Liver (tissue), 9 donors: ENCODE measurements around the gene SPOUT1. TPM values are rescaled to one million over a fixed set of nuclear protein-coding genes. Genes with fewer than 3 reads are reported as not detected.

Experiments
- DNase-seq: peaks from one replicate; pipeline ENCODE4 v3.0.0-alpha.2; 2017; ENCODE audit warnings: low spot score
- H3K27ac ChIP-seq, 2 donors: one replicate each; pipeline ENCODE4 v1.7.0; 2013; ENCODE audit warnings: inconsistent platforms in 2 of 2, low read length in 2 of 2, control low read depth in 1 of 2, low read depth in 1 of 2, mild to moderate bottlenecking in 1 of 2
- H3K27me3 ChIP-seq, 4 donors: one replicate each; pipeline versions ENCODE4 v1.6.1 to v1.7.0; 2013; ENCODE audit warnings: low read length in 3 of 4, inconsistent platforms in 1 of 4, mild to moderate bottlenecking in 1 of 4, moderate library complexity in 1 of 4; ENCODE audit not compliant: control insufficient read depth in 4 of 4, insufficient read depth in 4 of 4
- H3K36me3 ChIP-seq, 4 donors: one replicate each; pipeline versions ENCODE4 v1.6.1 to v1.7.0; 2013; ENCODE audit warnings: low read length in 3 of 4, mild to moderate bottlenecking in 3 of 4, low read depth in 1 of 4, moderate library complexity in 1 of 4; ENCODE audit not compliant: control insufficient read depth in 4 of 4, insufficient read depth in 3 of 4
- H3K4me1 ChIP-seq, 4 donors: one replicate each; pipeline versions ENCODE4 v1.6.1 to v1.7.0; 2013; ENCODE audit warnings: low read length in 3 of 4, mild to moderate bottlenecking in 3 of 4, moderate library complexity in 1 of 4; ENCODE audit not compliant: control insufficient read depth in 4 of 4, insufficient read depth in 4 of 4
- H3K4me3 ChIP-seq, 3 donors: one replicate each; pipeline versions ENCODE4 v1.6.1 to v1.7.0; 2013; ENCODE audit warnings: low read length in 3 of 3, control low read depth in 1 of 3, low read depth in 1 of 3, mild to moderate bottlenecking in 1 of 3
- H3K9ac ChIP-seq, 2 donors: one replicate each; pipeline ENCODE4 v1.7.0; 2013; ENCODE audit warnings: low read length in 2 of 2, mild to moderate bottlenecking in 2 of 2, moderate library complexity in 2 of 2, control low read depth in 1 of 2, low read depth in 1 of 2
- H3K9me3 ChIP-seq, 4 donors: one replicate each; pipeline versions ENCODE4 v1.6.1 to v1.7.0; 2013; ENCODE audit warnings: low read length in 3 of 4; ENCODE audit not compliant: control insufficient read depth in 4 of 4
- FOXA1 ChIP-seq: IDR thresholded peaks from 2 replicates; pipeline ENCODE4 v1.6.1; 2016; ENCODE audit warnings: antibody characterized with exemption
- FOXA2 ChIP-seq: IDR thresholded peaks from 2 replicates; pipeline ENCODE4 v1.6.1; 2016; ENCODE audit warnings: antibody characterized with exemption
- GABPA ChIP-seq, 2 donors: IDR thresholded peaks in 1 of 2; conservative IDR thresholded peaks in 1 of 2; 2 replicates each; pipeline ENCODE4 v1.6.1; 2016; ENCODE audit warnings: antibody characterized with exemption in 2 of 2, mild to moderate bottlenecking in 1 of 2, moderate library complexity in 1 of 2
- HNF4A ChIP-seq, 2 donors: conservative IDR thresholded peaks; 2 replicates each; pipeline ENCODE4 v1.6.1; 2016; ENCODE audit warnings: antibody characterized with exemption in 2 of 2, mild to moderate bottlenecking in 2 of 2
- HNF4G ChIP-seq: IDR thresholded peaks from 2 replicates; pipeline ENCODE4 v1.6.1; 2016; ENCODE audit warnings: antibody characterized with exemption
- JUND ChIP-seq, 2 donors: IDR thresholded peaks; 2 replicates each; pipeline ENCODE4 v1.6.1; 2016; ENCODE audit warnings: antibody characterized with exemption in 2 of 2
- NR2F2 ChIP-seq: IDR thresholded peaks from 2 replicates; pipeline ENCODE4 v1.6.1; 2016; ENCODE audit warnings: antibody characterized with exemption
- RAD21 ChIP-seq, 2 donors: IDR thresholded peaks; 2 replicates each; pipeline ENCODE4 v1.6.1; 2016; ENCODE audit warnings: antibody characterized with exemption in 2 of 2, mild to moderate bottlenecking in 2 of 2
- RXRA ChIP-seq, 2 donors: IDR thresholded peaks; 2 replicates each; pipeline ENCODE4 v1.6.1; 2017 to 2018; ENCODE audit warnings: antibody characterized with exemption in 2 of 2, mild to moderate bottlenecking in 1 of 2
- SP1 ChIP-seq: IDR thresholded peaks from 2 replicates; pipeline ENCODE4 v1.6.1; 2018; ENCODE audit warnings: antibody characterized with exemption, mild to moderate bottlenecking
- TAF1 ChIP-seq: conservative IDR thresholded peaks from 2 replicates; pipeline ENCODE4 v1.6.1; 2016; ENCODE audit warnings: antibody characterized with exemption, mild to moderate bottlenecking
- YY1 ChIP-seq: IDR thresholded peaks from 2 replicates; pipeline ENCODE4 v1.6.1; 2016; ENCODE audit warnings: antibody characterized with exemption, mild to moderate bottlenecking
- WGBS: extraction: QIAGEN DNeasy Blood & Tissue Kit; methylation state at CpG from one replicate; pipeline ENCODE4 v1.1.7; 2013; 5-methylcytosine and 5-hydroxymethylcytosine counted together
- polyA plus RNA-seq, 2 donors: library from polyadenylated mRNA; stranded (reverse) in 1 of 2; unstranded in 1 of 2; fragments of 200-250 nt in 1 of 2; fragments of >200 nt in 1 of 2; fragmentation: Nextera tagmentation in 1 of 2; extraction: Ambion mirVana in 1 of 2; gene quantifications; one replicate each; pipeline versions ENCODE4 v1.2.1 to v1.2.3, GENCODE V29; 2013 to 2015
- total RNA-seq, 2 donors: library from RNA; depleted of rRNA; stranded (reverse); fragments of >200 nt; gene quantifications; one replicate each; pipeline ENCODE4 v1.2.3, GENCODE V29; 2014
- TF ChIP-seq, protein P1 (sequence below): fragments of 150-350 bp; IDR thresholded peaks from 2 replicates; pipeline ENCODE4 v1.5.1; 2017; ENCODE audit warnings: improper control_type of control experiment, low read depth, low read length; ENCODE audit not compliant: missing input control
- TF ChIP-seq, protein P2 (sequence below): IDR thresholded peaks from 2 replicates; pipeline ENCODE4 v1.6.1; 2016; ENCODE audit warnings: antibody characterized with exemption
- TF ChIP-seq, protein P3 (sequence below): IDR thresholded peaks from 2 replicates; pipeline ENCODE4 v1.6.1; 2016; ENCODE audit warnings: antibody characterized with exemption
- TF ChIP-seq, protein P4 (sequence below): IDR thresholded peaks from 2 replicates; pipeline ENCODE4 v1.6.1; 2016; ENCODE audit warnings: antibody characterized with exemption
- TF ChIP-seq, protein P5 (sequence below): IDR thresholded peaks from 2 replicates; pipeline ENCODE4 v1.6.1; 2016; ENCODE audit warnings: antibody characterized with exemption, mild to moderate bottlenecking
- donor health status: healthy.
- donor health status: healthy.
- donor health status: healthy.
- donor health status: healthy.
- donor health status: healthy.

Gene SPOUT1
- total and polyA plus RNA-seq, 4 donors = 9.0 to 30.1 (median 14.5) TPM

DNA sequence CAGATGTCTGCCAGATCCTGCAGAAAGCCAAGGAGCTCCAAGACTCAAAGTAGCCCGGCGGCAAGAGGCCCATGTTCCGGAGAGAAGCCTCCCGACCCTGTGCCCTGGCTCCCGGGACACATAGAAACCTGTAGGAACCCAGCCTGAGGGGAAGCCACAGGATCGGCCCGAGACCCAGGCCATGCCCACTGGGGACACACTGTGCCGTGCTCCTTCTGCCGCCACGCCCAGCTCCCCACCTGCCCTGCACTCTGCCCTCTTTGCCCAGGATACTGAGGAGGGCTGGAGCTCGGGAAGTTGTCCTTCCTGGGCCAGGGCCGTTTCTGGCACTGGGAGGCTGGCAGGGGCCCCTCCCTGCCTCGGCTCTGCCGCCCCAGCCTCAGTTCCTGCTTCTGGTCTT is 21.8 kb downstream of the SPOUT1 start:
- no peak overlapping the region for H3K4me3 ChIP-seq
- no peaks in the 10 kb centered on the region for H3K9me3 ChIP-seq
- no peaks in the 10 kb centered on the region for H3K27me3 ChIP-seq
- H3K27ac ChIP-seq = no peak overlapping the region
- DNase-seq = no peak
- 88% methylated on average over 14 of the region's 14 CpGs for WGBS
- H3K4me1 ChIP-seq = no peaks in the 10 kb centered on the region
- peaks cover 26 to 50% (median 31%) of the 10 kb centered on the region in 4 donors for H3K36me3 ChIP-seq
- TF ChIP-seq SP1 (no peak), RXRA (IDR thresholded peaks at IDR 0.05) (no peak), JUND (IDR thresholded peaks at IDR 0.05) (no peak), FOXA1 (no peak), FOXA2 (no peak), GABPA (IDR thresholded peaks at IDR 0.05 in 1 of 2, conservative IDR thresholded peaks at IDR 0.05 in 1 of 2) (no peak), NR2F2 (no peak), HNF4A (conservative IDR thresholded peaks at IDR 0.05) (no peak), TAF1 (no peak), RAD21 (IDR thresholded peaks at IDR 0.05) (no peak)
- TF ChIP-seq, protein P1, sequence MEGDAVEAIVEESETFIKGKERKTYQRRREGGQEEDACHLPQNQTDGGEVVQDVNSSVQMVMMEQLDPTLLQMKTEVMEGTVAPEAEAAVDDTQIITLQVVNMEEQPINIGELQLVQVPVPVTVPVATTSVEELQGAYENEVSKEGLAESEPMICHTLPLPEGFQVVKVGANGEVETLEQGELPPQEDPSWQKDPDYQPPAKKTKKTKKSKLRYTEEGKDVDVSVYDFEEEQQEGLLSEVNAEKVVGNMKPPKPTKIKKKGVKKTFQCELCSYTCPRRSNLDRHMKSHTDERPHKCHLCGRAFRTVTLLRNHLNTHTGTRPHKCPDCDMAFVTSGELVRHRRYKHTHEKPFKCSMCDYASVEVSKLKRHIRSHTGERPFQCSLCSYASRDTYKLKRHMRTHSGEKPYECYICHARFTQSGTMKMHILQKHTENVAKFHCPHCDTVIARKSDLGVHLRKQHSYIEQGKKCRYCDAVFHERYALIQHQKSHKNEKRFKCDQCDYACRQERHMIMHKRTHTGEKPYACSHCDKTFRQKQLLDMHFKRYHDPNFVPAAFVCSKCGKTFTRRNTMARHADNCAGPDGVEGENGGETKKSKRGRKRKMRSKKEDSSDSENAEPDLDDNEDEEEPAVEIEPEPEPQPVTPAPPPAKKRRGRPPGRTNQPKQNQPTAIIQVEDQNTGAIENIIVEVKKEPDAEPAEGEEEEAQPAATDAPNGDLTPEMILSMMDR = no peak
- H3K9ac ChIP-seq = no peak overlapping the region

DNA sequence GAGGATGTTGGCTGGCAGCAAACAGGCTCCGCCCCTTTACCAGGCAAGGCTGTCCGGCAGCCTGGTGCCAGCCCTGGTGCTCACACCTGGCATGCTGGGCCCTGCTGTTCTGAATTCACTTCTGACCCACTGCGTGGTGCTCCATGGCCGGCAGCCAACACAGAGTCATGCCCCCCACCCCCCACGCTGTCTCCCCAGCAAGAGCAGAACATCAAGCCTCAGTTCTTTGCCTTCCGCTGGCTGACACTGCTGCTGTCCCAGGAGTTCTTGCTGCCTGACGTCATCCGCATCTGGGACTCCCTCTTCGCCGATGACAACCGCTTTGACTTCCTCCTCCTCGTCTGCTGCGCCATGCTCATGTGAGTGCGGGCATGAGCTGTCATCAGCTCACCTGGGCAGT is 23.9 kb downstream of the SPOUT1 start:
- Histone ChIP-seq H3K4me3 (no peak overlapping the region), H3K36me3 (peaks cover 31 to 63% (median 36%) of the 10 kb centered on the region in 4 donors), H3K27ac (no peak overlapping the region), H3K9me3 (no peaks in the 10 kb centered on the region), H3K9ac (no peak overlapping the region), H3K4me1 (no peaks in the 10 kb centered on the region), H3K27me3 (no peaks in the 10 kb centered on the region)
- DNase-seq = no peak
- 93% methylated on average over 14 of the region's 14 CpGs for WGBS
- no peak for TF ChIP-seq HNF4G
- TF ChIP-seq RXRA (IDR thresholded peaks at IDR 0.05) = no peak
- no peak for TF ChIP-seq HNF4A (conservative IDR thresholded peaks at IDR 0.05)
- no peak for TF ChIP-seq GABPA (IDR thresholded peaks at IDR 0.05 in 1 of 2, conservative IDR thresholded peaks at IDR 0.05 in 1 of 2)
- TF ChIP-seq, protein P2, sequence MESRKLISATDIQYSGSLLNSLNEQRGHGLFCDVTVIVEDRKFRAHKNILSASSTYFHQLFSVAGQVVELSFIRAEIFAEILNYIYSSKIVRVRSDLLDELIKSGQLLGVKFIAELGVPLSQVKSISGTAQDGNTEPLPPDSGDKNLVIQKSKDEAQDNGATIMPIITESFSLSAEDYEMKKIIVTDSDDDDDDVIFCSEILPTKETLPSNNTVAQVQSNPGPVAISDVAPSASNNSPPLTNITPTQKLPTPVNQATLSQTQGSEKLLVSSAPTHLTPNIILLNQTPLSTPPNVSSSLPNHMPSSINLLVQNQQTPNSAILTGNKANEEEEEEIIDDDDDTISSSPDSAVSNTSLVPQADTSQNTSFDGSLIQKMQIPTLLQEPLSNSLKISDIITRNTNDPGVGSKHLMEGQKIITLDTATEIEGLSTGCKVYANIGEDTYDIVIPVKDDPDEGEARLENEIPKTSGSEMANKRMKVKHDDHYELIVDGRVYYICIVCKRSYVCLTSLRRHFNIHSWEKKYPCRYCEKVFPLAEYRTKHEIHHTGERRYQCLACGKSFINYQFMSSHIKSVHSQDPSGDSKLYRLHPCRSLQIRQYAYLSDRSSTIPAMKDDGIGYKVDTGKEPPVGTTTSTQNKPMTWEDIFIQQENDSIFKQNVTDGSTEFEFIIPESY = no peak
- TF ChIP-seq, protein P3, sequence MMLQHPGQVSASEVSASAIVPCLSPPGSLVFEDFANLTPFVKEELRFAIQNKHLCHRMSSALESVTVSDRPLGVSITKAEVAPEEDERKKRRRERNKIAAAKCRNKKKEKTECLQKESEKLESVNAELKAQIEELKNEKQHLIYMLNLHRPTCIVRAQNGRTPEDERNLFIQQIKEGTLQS = no peak
- TF ChIP-seq FOXA2 = no peak

DNA sequence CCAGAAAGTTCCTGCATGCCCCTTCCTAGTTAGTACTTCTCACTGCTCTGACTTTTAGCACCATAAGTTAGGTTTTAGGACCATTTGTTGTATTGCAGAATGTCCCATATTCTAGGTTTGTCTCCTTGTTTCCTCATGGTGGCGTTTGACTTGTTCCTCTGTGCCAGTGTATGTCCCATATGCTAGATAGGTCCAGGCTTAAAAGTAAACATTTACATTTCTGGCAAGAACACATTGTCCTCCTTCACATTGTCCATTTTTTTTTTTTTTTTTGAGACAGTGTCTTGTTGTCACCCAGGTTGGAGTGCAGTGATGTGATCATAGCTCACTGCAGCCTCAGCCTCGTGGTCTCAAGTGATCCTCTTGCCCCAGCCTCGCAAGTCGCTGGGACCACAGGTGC is 27.1 kb downstream of the SPOUT1 start:
- Histone ChIP-seq H3K36me3 (peaks cover 22 to 72% (median 46%) of the 10 kb centered on the region in 4 donors), H3K9me3 (no peaks in the 10 kb centered on the region), H3K9ac (no peak overlapping the region), H3K27ac (no peak overlapping the region), H3K27me3 (no peaks in the 10 kb centered on the region), H3K4me3 (no peak overlapping the region), H3K4me1 (no peaks in the 10 kb centered on the region)
- DNase-seq = no peak
- TF ChIP-seq YY1 (no peak), HNF4A (conservative IDR thresholded peaks at IDR 0.05) (no peak), SP1 (no peak), FOXA1 (no peak), HNF4G (no peak)
- TF ChIP-seq, protein P2 = no peak
- TF ChIP-seq, protein P4, sequence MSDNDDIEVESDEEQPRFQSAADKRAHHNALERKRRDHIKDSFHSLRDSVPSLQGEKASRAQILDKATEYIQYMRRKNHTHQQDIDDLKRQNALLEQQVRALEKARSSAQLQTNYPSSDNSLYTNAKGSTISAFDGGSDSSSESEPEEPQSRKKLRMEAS = no peak
- TF ChIP-seq, protein P5, sequence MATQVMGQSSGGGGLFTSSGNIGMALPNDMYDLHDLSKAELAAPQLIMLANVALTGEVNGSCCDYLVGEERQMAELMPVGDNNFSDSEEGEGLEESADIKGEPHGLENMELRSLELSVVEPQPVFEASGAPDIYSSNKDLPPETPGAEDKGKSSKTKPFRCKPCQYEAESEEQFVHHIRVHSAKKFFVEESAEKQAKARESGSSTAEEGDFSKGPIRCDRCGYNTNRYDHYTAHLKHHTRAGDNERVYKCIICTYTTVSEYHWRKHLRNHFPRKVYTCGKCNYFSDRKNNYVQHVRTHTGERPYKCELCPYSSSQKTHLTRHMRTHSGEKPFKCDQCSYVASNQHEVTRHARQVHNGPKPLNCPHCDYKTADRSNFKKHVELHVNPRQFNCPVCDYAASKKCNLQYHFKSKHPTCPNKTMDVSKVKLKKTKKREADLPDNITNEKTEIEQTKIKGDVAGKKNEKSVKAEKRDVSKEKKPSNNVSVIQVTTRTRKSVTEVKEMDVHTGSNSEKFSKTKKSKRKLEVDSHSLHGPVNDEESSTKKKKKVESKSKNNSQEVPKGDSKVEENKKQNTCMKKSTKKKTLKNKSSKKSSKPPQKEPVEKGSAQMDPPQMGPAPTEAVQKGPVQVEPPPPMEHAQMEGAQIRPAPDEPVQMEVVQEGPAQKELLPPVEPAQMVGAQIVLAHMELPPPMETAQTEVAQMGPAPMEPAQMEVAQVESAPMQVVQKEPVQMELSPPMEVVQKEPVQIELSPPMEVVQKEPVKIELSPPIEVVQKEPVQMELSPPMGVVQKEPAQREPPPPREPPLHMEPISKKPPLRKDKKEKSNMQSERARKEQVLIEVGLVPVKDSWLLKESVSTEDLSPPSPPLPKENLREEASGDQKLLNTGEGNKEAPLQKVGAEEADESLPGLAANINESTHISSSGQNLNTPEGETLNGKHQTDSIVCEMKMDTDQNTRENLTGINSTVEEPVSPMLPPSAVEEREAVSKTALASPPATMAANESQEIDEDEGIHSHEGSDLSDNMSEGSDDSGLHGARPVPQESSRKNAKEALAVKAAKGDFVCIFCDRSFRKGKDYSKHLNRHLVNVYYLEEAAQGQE = no peak
- TF ChIP-seq, protein P3 = no peak
- WGBS = 96% methylated on average over 4 of the region's 4 CpGs
